ENCODE data around the gene THBS4.

Gene THBS4

GRCh38 chr5:79999722-80000121 lies 35.4 kb upstream of the THBS4 start:
- DNase-seq (ENCODE audit: extremely low spot score): no peak
- TF ChIP-seq FOXK2 (IDR thresholded peaks at IDR 0.05) (no peak), NFRKB (IDR thresholded peaks at IDR 0.05) (no peak), FOXA1 (IDR thresholded peaks at IDR 0.05) (no peak), SP1 (IDR thresholded peaks at IDR 0.05) (no peak), HDGF (IDR thresholded peaks at IDR 0.05; ENCODE audit: borderline replicate concordance) (no peak), PKNOX1 (IDR thresholded peaks at IDR 0.05) (no peak), SUZ12 (IDR thresholded peaks at IDR 0.05) (no peak), TARDBP (IDR thresholded peaks at IDR 0.05) (no peak), L3MBTL2 (conservative IDR thresholded peaks at IDR 0.05) (no peak), ELF4 (IDR thresholded peaks at IDR 0.05) (no peak), CTBP1 (IDR thresholded peaks at IDR 0.05; ENCODE audit: borderline replicate concordance) (no peak), ZNF384 (IDR thresholded peaks at IDR 0.05) (no peak), LEF1 (IDR thresholded peaks at IDR 0.05; ENCODE audit: borderline replicate concordance) (no peak), FOXM1 (IDR thresholded peaks at IDR 0.05; ENCODE audit: borderline replicate concordance) (no peak), ARNT (IDR thresholded peaks at IDR 0.05) (no peak)
- ChIA-PET POLR2A (no interaction called here), CTCF (no interaction called here)

GRCh38 chr5:80002677-80003076 lies 32.5 kb upstream of the THBS4 start:
- DNase-seq (ENCODE audit: extremely low spot score): no peak
- no peak for TF ChIP-seq HDGF (IDR thresholded peaks at IDR 0.05; ENCODE audit: borderline replicate concordance)
- ChIA-PET POLR2A (no interaction called here), CTCF (no interaction called here)

GRCh38 chr5:80008995-80009765 lies 26.0 kb upstream of the THBS4 start:
- ChIA-PET POLR2A (no interaction called here), CTCF (no interaction called here)
- no peak for DNase-seq (ENCODE audit: extremely low spot score)

GRCh38 chr5:80010754-80011392 lies 24.3 kb upstream of the THBS4 start:
- TF ChIP-seq FOXK2 (IDR thresholded peaks at IDR 0.05) (no peak), ZNF384 (IDR thresholded peaks at IDR 0.05) (no peak), ARNT (IDR thresholded peaks at IDR 0.05) (no peak)
- CTCF ChIA-PET: interaction anchor here (0.6 to 1.0 kb wide), 2 partner anchors 17 to 236 kb away, joined by 3 read pairs; no protein-coding TSS in a partner anchor
- POLR2A ChIA-PET: no interaction called here
- DNase-seq (ENCODE audit: extremely low spot score): no peak

More at GRCh38 chr5:80008995-80009765, 26.0 kb upstream of the THBS4 start:
- TF ChIP-seq L3MBTL2 (conservative IDR thresholded peaks at IDR 0.05) (no peak), FOXM1 (IDR thresholded peaks at IDR 0.05; ENCODE audit: borderline replicate concordance) (no peak), BHLHE40 (IDR thresholded peaks at IDR 0.05; ENCODE audit: borderline replicate concordance) (no peak), CTBP1 (IDR thresholded peaks at IDR 0.05; ENCODE audit: borderline replicate concordance) (no peak), HDGF (IDR thresholded peaks at IDR 0.05; ENCODE audit: borderline replicate concordance) (no peak), ZNF384 (IDR thresholded peaks at IDR 0.05) (no peak), NFRKB (IDR thresholded peaks at IDR 0.05) (no peak), FOXA1 (IDR thresholded peaks at IDR 0.05) (no peak), LEF1 (IDR thresholded peaks at IDR 0.05; ENCODE audit: borderline replicate concordance) (no peak), FOXK2 (IDR thresholded peaks at IDR 0.05) (no peak), SUZ12 (IDR thresholded peaks at IDR 0.05) (no peak), ARNT (IDR thresholded peaks at IDR 0.05) (no peak), ELF4 (IDR thresholded peaks at IDR 0.05) (no peak), SP1 (IDR thresholded peaks at IDR 0.05) (no peak), TARDBP (IDR thresholded peaks at IDR 0.05) (no peak), PKNOX1 (IDR thresholded peaks at IDR 0.05) (no peak)

GRCh38 chr5:80025069-80025468 lies 10.1 kb upstream of the THBS4 start:
- TF ChIP-seq ARNT (IDR thresholded peaks at IDR 0.05) (no peak), NFRKB (IDR thresholded peaks at IDR 0.05) (no peak), LEF1 (IDR thresholded peaks at IDR 0.05; ENCODE audit: borderline replicate concordance) (no peak), SUZ12 (IDR thresholded peaks at IDR 0.05) (no peak), BHLHE40 (IDR thresholded peaks at IDR 0.05; ENCODE audit: borderline replicate concordance) (no peak), CTBP1 (IDR thresholded peaks at IDR 0.05; ENCODE audit: borderline replicate concordance) (no peak), HDGF (IDR thresholded peaks at IDR 0.05; ENCODE audit: borderline replicate concordance) (no peak), FOXA1 (IDR thresholded peaks at IDR 0.05) (no peak), TARDBP (IDR thresholded peaks at IDR 0.05) (no peak)
- CTCF ChIA-PET: no interaction called here
- POLR2A ChIA-PET: no interaction called here
- no peak for DNase-seq (ENCODE audit: extremely low spot score)

GRCh38 chr5:80026841-80027240 lies 8.3 kb upstream of the THBS4 start:
- CTCF ChIA-PET: no interaction called here
- no peak for DNase-seq (ENCODE audit: extremely low spot score)
- no peak for TF ChIP-seq FOXA1 (IDR thresholded peaks at IDR 0.05)
- no peak for TF ChIP-seq FOXK2 (IDR thresholded peaks at IDR 0.05)
- no peak for TF ChIP-seq PKNOX1 (IDR thresholded peaks at IDR 0.05)
- no peak for TF ChIP-seq TARDBP (IDR thresholded peaks at IDR 0.05)
- no peak for TF ChIP-seq ARNT (IDR thresholded peaks at IDR 0.05)
- no peak for TF ChIP-seq L3MBTL2 (conservative IDR thresholded peaks at IDR 0.05)
- TF ChIP-seq SUZ12 (IDR thresholded peaks at IDR 0.05): no peak
- TF ChIP-seq CTBP1 (IDR thresholded peaks at IDR 0.05; ENCODE audit: borderline replicate concordance): no peak
- TF ChIP-seq LEF1 (IDR thresholded peaks at IDR 0.05; ENCODE audit: borderline replicate concordance): no peak
- no peak for TF ChIP-seq HDGF (IDR thresholded peaks at IDR 0.05; ENCODE audit: borderline replicate concordance)
- no peak for TF ChIP-seq SP1 (IDR thresholded peaks at IDR 0.05)
- no peak for TF ChIP-seq ELF4 (IDR thresholded peaks at IDR 0.05)
- TF ChIP-seq NFRKB (IDR thresholded peaks at IDR 0.05): no peak
- no peak for TF ChIP-seq FOXM1 (IDR thresholded peaks at IDR 0.05; ENCODE audit: borderline replicate concordance)
- no peak for TF ChIP-seq BHLHE40 (IDR thresholded peaks at IDR 0.05; ENCODE audit: borderline replicate concordance)
- POLR2A ChIA-PET: interaction anchor here (1.2 kb wide), 1 partner anchor 12 kb away, joined by 3 read pairs; no protein-coding TSS in a partner anchor

All from HEK293T (cell line).